ENCODE measurements around the gene CSF2RB.

The CSF2RB gene

DNA sequence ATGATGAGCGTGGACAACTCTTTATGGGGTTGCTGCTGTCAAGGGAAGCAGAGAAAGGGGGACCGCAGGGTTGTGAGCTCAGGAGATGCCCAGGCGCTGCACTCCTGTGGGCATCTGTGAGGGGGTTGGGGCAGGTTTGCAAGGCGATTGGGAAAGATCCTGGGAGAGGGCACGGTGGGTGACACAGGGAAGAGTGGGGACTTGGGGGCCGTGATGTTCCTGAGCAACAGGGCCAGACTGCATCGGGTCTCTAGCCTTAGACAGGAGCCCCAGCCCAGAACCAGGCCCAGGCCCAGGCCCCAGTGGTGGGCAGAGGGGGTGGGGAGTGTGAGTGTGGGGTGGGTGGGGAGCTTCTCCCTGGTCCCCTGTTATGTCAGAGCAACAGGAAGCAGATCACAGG lies 38.3 kb downstream of the CSF2RB start:
- peaks cover 8% of the 10 kb centered on the region for H3K9me3 ChIP-seq (ENCODE audit: severe bottlenecking)
- TF ChIP-seq, protein P1, sequence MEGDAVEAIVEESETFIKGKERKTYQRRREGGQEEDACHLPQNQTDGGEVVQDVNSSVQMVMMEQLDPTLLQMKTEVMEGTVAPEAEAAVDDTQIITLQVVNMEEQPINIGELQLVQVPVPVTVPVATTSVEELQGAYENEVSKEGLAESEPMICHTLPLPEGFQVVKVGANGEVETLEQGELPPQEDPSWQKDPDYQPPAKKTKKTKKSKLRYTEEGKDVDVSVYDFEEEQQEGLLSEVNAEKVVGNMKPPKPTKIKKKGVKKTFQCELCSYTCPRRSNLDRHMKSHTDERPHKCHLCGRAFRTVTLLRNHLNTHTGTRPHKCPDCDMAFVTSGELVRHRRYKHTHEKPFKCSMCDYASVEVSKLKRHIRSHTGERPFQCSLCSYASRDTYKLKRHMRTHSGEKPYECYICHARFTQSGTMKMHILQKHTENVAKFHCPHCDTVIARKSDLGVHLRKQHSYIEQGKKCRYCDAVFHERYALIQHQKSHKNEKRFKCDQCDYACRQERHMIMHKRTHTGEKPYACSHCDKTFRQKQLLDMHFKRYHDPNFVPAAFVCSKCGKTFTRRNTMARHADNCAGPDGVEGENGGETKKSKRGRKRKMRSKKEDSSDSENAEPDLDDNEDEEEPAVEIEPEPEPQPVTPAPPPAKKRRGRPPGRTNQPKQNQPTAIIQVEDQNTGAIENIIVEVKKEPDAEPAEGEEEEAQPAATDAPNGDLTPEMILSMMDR (IDR thresholded peaks at IDR 0.05; ENCODE audit: low read depth, low read length): no peak
- no peak overlapping the region for H3K4me3 ChIP-seq (ENCODE audit: low read depth, low read length)
- no peak for DNase-seq
- H3K36me3 ChIP-seq: no peaks in the 10 kb centered on the region
- H3K27me3 ChIP-seq (ENCODE audit: insufficient read depth, low read depth, severe bottlenecking): peaks cover 59% of the 10 kb centered on the region
- no peak overlapping the region for H3K27ac ChIP-seq

- TF ChIP-seq, protein P1 (IDR thresholded peaks at IDR 0.05; ENCODE audit: low read depth, low read length): no peak
- Histone ChIP-seq H3K36me3 (no peaks in the 10 kb centered on the region), H3K9me3 (ENCODE audit: severe bottlenecking) (peaks cover 13% of the 10 kb centered on the region), H3K4me3 (ENCODE audit: low read depth, low read length) (no peak overlapping the region), H3K27ac (no peak overlapping the region), H3K27me3 (ENCODE audit: insufficient read depth, low read depth, severe bottlenecking) (peaks cover 57% of the 10 kb centered on the region)
- no peak for DNase-seq
Measured at GRCh38 chr22:36953239-36954080, 40.0 kb downstream of the CSF2RB start.

- H3K36me3 ChIP-seq: no peaks in the 10 kb centered on the region
- no peak overlapping the region for H3K27ac ChIP-seq
- H3K9me3 ChIP-seq (ENCODE audit: severe bottlenecking): peaks cover 13% of the 10 kb centered on the region
- TF ChIP-seq, protein P1 (IDR thresholded peaks at IDR 0.05; ENCODE audit: low read depth, low read length): no peak
- H3K27me3 ChIP-seq (ENCODE audit: insufficient read depth, low read depth, severe bottlenecking): peaks cover 49% of the 10 kb centered on the region
- no peak overlapping the region for H3K4me3 ChIP-seq (ENCODE audit: low read depth, low read length)
- no peak for DNase-seq
Measured at GRCh38 chr22:36954251-36955014, 41.0 kb downstream of the CSF2RB start.

DNA sequence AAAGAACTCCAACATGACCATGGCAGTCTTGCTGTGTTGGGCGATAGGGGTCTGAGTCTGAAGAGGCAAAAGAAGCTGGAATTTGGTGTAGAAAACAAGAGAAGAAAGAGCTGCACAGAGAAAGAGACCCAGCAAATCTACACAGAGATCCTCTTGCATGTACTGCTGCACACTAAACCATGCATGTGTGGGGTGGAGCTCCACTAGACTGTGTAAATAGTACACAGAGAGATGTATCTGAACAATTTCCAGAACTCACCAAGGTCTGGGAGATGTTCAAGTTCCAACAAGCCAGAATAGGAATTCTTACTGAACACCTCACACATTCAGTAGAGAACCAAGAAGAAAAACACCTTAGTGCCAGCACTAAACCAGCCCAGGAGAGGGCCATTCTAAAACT lies 42.3 kb downstream of the CSF2RB start:
- Histone ChIP-seq H3K27ac (no peak overlapping the region), H3K27me3 (ENCODE audit: insufficient read depth, low read depth, severe bottlenecking) (peaks cover 47% of the 10 kb centered on the region), H3K4me3 (ENCODE audit: low read depth, low read length) (no peak overlapping the region), H3K36me3 (no peaks in the 10 kb centered on the region), H3K9me3 (ENCODE audit: severe bottlenecking) (peaks cover 13% of the 10 kb centered on the region)
- DNase-seq: no peak
- TF ChIP-seq, protein P1 (IDR thresholded peaks at IDR 0.05; ENCODE audit: low read depth, low read length): no peak

DNA sequence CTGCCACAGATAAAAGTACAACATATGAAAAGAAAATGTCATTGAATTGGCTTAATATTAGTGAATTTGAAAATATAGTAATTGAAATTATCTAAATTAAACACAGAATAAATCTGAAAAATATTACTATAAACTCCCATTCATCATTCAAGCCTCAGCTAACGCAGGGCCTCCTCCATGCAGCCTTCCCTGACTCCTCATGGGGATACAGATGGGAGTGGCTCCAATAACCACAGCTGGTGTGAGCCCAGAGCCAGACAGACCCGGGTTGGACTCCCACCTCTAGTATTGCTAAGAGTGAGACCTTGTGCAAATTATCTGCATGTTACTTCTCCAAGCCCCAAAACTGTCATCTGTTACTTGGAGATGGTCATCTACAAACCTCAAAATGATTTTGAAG lies 44.9 kb downstream of the CSF2RB start:
- no peak overlapping the region for H3K4me3 ChIP-seq (ENCODE audit: low read depth, low read length)
- no peak for DNase-seq
- peaks cover 48% of the 10 kb centered on the region for H3K27me3 ChIP-seq (ENCODE audit: insufficient read depth, low read depth, severe bottlenecking)
- H3K9me3 ChIP-seq (ENCODE audit: severe bottlenecking): peaks cover 13% of the 10 kb centered on the region
- H3K36me3 ChIP-seq: no peaks in the 10 kb centered on the region
- TF ChIP-seq, protein P1 (IDR thresholded peaks at IDR 0.05; ENCODE audit: low read depth, low read length): no peak
- H3K27ac ChIP-seq: no peak overlapping the region

Measured in WERI-Rb-1 (cell line).